Body of pancreas (tissue), 4 donors: Measurements from ENCODE around the gene RBM10.

Experiments used
- POLR2A ChIP-seq, 3 donors: fragments of 450-650 bp; IDR thresholded peaks; one replicate each; pipeline ENCODE4 v1.6.1; 2016; ENCODE audit warnings: antibody characterized with exemption in 3 of 3, mild to moderate bottlenecking in 2 of 3
- TF ChIP-seq, protein P1 (sequence below), 7 experiments: fragments of 450-650 bp in 4 of 7; fragments of 200-600 bp in 3 of 7; sonication (generic) in 3 of 7; IDR thresholded peaks; one replicate each; pipeline ENCODE4 v1.5.1; 2016 to 2019; ENCODE audit warnings: antibody characterized with exemption in 7 of 7

DNA sequence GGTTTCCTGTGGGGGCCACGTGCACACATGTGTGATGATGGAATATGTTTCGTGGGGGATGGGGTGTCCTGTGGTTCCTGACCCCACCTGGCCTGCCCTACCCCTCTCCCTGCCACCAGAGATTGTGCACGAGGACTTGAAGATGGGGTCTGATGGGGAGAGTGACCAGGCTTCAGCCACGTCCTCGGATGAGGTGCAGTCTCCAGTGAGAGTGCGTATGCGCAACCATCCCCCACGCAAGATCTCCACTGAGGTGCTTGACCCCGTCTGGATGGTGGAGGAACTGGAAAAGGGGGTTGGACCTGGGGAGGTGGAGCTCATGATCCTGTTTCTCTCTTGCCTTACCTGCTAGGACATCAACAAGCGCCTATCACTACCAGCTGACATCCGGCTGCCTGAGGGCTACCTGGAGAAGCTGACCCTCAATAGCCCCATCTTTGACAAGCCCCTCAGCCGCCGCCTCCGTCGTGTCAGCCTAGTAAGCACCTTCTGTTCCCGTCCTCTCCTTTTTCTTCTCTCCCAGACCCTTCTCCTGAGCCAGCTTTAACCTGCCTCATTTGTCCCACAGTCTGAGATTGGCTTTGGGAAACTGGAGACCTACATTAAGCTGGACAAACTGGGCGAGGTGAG is 79.4 kb downstream of the RBM10 start:
- TF ChIP-seq, protein P1, sequence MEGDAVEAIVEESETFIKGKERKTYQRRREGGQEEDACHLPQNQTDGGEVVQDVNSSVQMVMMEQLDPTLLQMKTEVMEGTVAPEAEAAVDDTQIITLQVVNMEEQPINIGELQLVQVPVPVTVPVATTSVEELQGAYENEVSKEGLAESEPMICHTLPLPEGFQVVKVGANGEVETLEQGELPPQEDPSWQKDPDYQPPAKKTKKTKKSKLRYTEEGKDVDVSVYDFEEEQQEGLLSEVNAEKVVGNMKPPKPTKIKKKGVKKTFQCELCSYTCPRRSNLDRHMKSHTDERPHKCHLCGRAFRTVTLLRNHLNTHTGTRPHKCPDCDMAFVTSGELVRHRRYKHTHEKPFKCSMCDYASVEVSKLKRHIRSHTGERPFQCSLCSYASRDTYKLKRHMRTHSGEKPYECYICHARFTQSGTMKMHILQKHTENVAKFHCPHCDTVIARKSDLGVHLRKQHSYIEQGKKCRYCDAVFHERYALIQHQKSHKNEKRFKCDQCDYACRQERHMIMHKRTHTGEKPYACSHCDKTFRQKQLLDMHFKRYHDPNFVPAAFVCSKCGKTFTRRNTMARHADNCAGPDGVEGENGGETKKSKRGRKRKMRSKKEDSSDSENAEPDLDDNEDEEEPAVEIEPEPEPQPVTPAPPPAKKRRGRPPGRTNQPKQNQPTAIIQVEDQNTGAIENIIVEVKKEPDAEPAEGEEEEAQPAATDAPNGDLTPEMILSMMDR (IDR thresholded peaks at IDR 0.05) = no peak
- TF ChIP-seq POLR2A (IDR thresholded peaks at IDR 0.05) = no peak
